Duodenal mucosa (tissue), 2 donors: ENCODE results near the gene WDFY4.

Source experiments
- H3K27ac ChIP-seq: one replicate; pipeline ENCODE4 v1.7.0; 2013; ENCODE audit warnings: low read depth, low read length
- H3K27me3 ChIP-seq, 2 donors: one replicate each; pipeline ENCODE4 v1.7.0; 2013; ENCODE audit warnings: low read length in 2 of 2, control low read depth in 1 of 2; ENCODE audit not compliant: insufficient read depth in 2 of 2, control insufficient read depth in 1 of 2
- H3K36me3 ChIP-seq, 2 donors: one replicate each; pipeline ENCODE4 v1.7.0; 2013; ENCODE audit warnings: low read length in 2 of 2, control low read depth in 1 of 2; ENCODE audit not compliant: insufficient read depth in 2 of 2, control insufficient read depth in 1 of 2
- H3K4me1 ChIP-seq, 2 donors: one replicate each; pipeline ENCODE4 v1.7.0; 2013; ENCODE audit warnings: low read length in 2 of 2, control low read depth in 1 of 2; ENCODE audit not compliant: insufficient read depth in 2 of 2, control insufficient read depth in 1 of 2
- H3K4me3 ChIP-seq, 2 donors: one replicate each; pipeline ENCODE4 v1.7.0; 2013; ENCODE audit warnings: low read length in 2 of 2, low read depth in 1 of 2
- H3K9ac ChIP-seq, 2 donors: one replicate each; pipeline ENCODE4 v1.7.0; 2013; ENCODE audit warnings: low read length in 2 of 2, low read depth in 1 of 2
- H3K9me3 ChIP-seq, 2 donors: one replicate each; pipeline ENCODE4 v1.7.0; 2013; ENCODE audit warnings: low read length in 2 of 2, control low read depth in 1 of 2; ENCODE audit not compliant: control insufficient read depth in 1 of 2

Gene WDFY4

DNA sequence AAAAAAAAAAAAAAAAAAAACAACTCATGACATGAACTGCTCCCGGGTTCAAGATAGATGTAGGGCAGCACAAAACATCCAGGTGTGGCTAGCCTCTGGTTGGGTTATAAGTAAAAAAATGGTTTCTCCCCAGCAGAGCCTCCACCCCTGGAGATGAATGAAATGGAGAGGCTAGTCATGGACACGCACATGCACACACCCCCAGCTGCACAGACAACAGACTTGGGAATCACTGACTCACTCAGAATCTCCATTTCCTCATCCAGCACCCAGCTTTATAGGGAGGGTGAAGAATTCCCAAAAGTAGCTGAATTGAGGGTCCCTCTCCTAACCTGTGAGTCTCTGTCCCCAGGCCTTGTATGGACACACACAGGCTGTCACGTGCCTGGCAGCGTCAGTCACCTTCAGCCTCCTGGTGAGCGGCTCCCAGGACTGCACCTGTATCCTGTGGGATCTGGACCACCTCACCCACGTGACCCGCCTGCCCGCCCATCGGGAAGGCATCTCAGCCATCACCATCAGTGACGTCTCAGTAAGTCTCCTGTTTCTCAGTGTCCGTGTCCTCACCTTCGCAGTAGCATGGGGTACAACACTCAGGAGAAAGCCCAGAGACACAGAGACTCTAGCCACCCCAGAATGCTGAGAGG lies 290.0 kb downstream of the WDFY4 start:
- H3K4me1 ChIP-seq: no peaks in the 10 kb centered on the region
- H3K27ac ChIP-seq: no peak overlapping the region
- no peaks in the 10 kb centered on the region for H3K36me3 ChIP-seq
- H3K9me3 ChIP-seq: no peaks in the 10 kb centered on the region
- H3K9ac ChIP-seq: no peak overlapping the region
- no peak overlapping the region for H3K4me3 ChIP-seq
- H3K27me3 ChIP-seq: no peaks in the 10 kb centered on the region

DNA sequence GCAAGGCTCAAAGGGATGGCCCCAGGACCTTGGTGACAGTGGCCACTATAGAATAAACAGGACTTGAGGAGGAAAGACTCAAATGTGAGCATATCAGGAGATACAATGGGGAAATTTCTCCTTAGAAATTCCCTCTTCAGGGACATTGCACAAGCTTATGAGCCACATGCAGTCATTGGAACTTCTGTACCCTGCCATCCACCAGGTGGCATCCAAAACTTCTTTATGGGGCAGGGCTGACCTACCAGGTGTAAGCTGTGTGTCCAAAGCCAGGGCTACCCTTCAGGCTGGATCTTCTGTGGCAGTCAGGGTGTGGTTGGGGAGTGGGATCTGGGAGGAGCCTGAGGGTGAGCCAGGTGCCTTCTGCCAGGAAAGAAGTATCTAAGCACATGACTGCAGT lies 291.5 kb downstream of the WDFY4 start:
- H3K9ac ChIP-seq: no peak overlapping the region
- no peak overlapping the region for H3K4me3 ChIP-seq
- no peaks in the 10 kb centered on the region for H3K27me3 ChIP-seq
- H3K9me3 ChIP-seq: no peaks in the 10 kb centered on the region
- H3K36me3 ChIP-seq: no peaks in the 10 kb centered on the region
- no peaks in the 10 kb centered on the region for H3K4me1 ChIP-seq
- H3K27ac ChIP-seq: no peak overlapping the region

DNA sequence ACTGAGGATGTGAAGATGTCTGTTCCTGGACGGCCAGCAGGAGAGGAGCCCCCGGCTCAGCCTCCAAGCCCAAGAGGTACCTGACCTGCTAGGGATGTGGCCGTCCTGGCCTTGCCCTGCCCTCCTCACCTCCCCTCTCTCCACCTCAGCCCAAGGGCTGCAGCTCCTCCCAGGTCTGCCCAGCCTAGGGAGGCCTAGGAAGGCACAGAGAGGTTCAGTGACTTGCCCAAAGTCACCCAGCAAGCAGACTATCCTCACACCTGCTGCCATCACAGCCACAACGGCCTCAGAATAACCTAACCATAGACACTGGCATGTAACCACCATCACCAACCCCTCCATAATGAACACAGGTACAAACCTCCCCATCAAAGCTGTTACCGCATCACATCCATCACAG lies 293.6 kb downstream of the WDFY4 start:
- Histone ChIP-seq H3K4me3 (no peak overlapping the region), H3K9me3 (no peaks in the 10 kb centered on the region), H3K4me1 (no peaks in the 10 kb centered on the region), H3K36me3 (no peaks in the 10 kb centered on the region), H3K27ac (no peak overlapping the region), H3K9ac (no peak overlapping the region), H3K27me3 (no peaks in the 10 kb centered on the region)

DNA sequence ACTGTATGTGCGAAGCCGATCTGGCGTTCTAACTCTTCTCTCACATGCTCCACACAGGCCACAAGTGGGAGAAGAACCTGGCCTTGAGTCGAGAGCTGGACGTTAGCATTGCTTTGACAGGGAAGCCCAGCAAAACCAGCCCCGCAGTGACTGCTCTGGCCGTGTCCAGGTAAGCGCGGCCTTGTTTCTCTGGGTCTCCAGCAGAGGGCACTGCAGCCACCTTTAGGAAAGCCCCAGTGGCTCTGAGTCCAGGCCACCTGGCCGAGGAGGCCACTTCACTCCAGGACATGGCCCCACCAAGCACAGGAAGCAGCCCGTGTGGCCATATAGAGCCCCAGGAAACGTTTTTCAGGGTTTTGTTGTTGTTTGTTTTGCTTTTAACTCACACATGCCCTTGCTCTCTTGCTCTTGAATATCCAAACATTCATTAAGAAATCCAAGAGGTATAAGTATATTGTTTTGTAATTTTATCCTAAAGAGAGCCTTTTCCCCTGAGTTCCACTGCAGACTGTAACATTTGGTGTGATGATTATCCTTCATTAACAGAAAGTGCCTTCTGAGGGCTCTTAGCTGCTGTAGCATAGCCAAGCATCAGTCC lies 296.7 kb downstream of the WDFY4 start:
- Histone ChIP-seq H3K4me3 (no peak overlapping the region), H3K27me3 (no peaks in the 10 kb centered on the region), H3K4me1 (no peaks in the 10 kb centered on the region), H3K9me3 (no peaks in the 10 kb centered on the region), H3K9ac (no peak overlapping the region), H3K27ac (no peak overlapping the region), H3K36me3 (no peaks in the 10 kb centered on the region)

DNA sequence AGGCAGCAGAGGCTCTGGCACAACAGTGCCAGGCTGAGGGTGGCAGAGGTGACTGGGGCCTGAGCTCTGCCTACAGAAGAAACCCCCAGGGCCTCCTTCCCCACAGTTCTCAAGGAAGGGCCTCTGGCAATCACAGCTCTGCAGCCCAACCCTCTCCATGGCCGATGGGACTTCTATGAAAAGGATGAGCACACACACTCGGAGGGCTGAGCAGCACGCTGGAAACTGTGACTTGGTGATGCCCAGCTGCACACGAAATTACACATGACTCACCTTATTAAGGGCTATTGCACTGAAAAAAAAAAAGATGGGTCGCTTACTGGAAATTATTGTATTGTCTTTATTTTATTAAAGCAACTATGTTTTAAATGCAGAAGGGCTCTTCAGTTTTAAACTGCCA lies 297.9 kb downstream of the WDFY4 start:
- H3K27me3 ChIP-seq: no peaks in the 10 kb centered on the region
- H3K27ac ChIP-seq: no peak overlapping the region
- no peaks in the 10 kb centered on the region for H3K4me1 ChIP-seq
- no peaks in the 10 kb centered on the region for H3K36me3 ChIP-seq
- H3K4me3 ChIP-seq: no peak overlapping the region
- no peaks in the 10 kb centered on the region for H3K9me3 ChIP-seq
- H3K9ac ChIP-seq: no peak overlapping the region

DNA sequence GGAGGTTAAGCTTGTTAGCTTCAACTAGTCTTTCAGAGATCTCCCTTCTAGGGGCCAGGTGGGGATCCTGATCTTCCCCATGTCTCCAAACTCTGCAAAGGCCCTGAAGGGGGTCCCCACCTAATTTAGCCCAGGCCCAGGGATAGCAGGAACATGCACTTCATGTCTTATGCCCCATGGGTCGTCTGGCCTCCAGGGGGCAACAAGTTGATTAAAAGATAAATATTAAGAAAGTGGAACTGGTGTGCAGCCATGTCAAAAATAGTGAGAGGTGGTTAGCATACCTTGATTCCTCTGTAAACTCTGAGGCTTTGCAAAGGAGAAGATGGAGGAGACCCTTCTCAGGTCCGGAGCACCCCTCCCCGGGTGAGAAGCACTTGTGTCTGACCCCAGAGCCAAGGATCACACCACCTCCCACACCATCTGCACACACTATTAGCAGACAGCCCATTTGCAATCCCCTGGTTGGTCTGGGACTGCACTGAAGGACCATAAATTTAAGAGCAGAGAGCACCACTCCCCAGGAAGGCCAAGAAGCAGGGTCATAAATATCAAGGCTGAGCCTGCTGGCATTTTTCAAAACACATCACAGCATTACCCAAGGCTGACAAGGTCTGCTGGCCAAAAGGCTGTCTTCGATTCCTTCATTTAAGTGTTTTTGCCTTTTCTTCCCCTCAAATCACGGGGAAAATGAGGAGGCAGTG lies 299.1 kb downstream of the WDFY4 start:
- no peaks in the 10 kb centered on the region for H3K36me3 ChIP-seq
- H3K9ac ChIP-seq: no peak overlapping the region
- H3K27me3 ChIP-seq: no peaks in the 10 kb centered on the region
- no peak overlapping the region for H3K27ac ChIP-seq
- no peak overlapping the region for H3K4me3 ChIP-seq
- H3K9me3 ChIP-seq: no peaks in the 10 kb centered on the region
- no peaks in the 10 kb centered on the region for H3K4me1 ChIP-seq

DNA sequence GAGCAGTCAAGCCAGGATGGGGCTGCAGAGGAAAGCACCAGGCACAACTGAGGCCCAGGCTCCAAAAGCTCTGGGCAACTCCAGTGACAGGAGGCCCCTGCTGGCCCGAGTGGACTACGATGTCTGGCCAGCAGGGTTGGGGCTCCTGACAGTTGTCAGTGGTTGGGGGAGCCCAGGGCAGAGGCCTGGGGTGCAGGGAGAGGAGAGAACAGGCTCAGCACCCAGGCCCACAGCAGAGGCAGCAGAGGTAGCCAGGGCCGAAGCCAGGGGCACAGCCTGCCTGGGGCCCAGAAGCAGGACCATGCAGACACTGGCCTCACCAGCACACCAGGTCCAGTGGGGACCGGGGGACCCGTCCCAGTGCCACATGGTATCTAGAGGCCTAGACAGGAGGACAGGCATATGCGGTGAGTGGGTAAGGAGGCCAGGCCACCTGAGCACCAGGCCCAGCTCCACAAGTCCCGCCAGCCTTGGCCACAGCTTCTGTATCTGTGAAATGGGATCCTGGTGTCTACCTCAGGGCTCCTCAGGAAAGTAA lies 301.0 kb downstream of the WDFY4 start:
- no peak overlapping the region for H3K4me3 ChIP-seq
- H3K9ac ChIP-seq: no peak overlapping the region
- H3K36me3 ChIP-seq: no peaks in the 10 kb centered on the region
- H3K27me3 ChIP-seq: no peaks in the 10 kb centered on the region
- H3K4me1 ChIP-seq: no peaks in the 10 kb centered on the region
- H3K9me3 ChIP-seq: no peaks in the 10 kb centered on the region
- no peak overlapping the region for H3K27ac ChIP-seq

DNA sequence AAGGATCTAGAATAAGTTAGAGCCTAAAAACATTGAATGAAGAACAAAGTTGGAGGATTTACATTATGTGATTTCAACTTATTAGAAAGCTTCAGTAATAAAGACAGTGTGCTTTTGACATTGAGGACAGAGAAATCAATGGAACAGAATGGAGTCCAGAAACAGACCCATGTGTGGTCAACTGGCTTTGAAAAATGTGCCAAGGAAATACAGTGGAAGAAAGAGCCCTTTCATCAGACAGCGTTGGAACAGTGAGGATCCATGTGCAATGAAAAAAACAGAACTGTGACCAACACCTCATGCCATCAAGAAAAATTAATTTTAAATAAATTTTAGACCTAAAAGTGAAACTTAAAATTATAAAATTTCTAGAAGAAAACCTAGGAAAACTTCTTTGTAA lies 305.6 kb downstream of the WDFY4 start:
- no peak overlapping the region for H3K9ac ChIP-seq
- H3K36me3 ChIP-seq: no peaks in the 10 kb centered on the region
- no peaks in the 10 kb centered on the region for H3K4me1 ChIP-seq
- H3K27ac ChIP-seq: no peak overlapping the region
- H3K9me3 ChIP-seq: no peaks in the 10 kb centered on the region
- H3K27me3 ChIP-seq: no peaks in the 10 kb centered on the region
- no peak overlapping the region for H3K4me3 ChIP-seq

DNA sequence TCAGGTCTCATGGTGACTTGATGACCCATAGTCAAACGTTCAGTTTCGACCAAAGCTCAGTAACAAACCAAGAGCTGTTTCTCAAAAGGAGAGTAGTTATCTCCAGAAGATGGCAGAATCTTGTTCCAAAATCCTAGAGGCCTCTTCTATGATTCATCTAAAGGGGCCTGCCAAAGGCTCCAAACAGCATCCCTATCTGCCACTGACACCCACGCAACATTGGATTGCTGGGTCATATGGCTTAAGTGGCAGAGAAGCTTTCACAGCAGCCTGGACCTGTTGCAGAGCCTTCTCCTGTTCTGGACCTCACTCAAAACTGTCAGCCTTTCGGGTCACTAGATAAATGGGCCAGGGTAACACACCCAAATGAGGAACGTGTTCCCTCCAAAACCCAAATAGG lies 309.0 kb downstream of the WDFY4 start:
- Histone ChIP-seq H3K9me3 (no peaks in the 10 kb centered on the region), H3K27ac (no peak overlapping the region), H3K4me1 (peaks cover 1 to 2% of the 10 kb centered on the region in 2 donors), H3K27me3 (no peaks in the 10 kb centered on the region), H3K9ac (no peak overlapping the region), H3K36me3 (no peaks in the 10 kb centered on the region), H3K4me3 (no peak overlapping the region)

DNA sequence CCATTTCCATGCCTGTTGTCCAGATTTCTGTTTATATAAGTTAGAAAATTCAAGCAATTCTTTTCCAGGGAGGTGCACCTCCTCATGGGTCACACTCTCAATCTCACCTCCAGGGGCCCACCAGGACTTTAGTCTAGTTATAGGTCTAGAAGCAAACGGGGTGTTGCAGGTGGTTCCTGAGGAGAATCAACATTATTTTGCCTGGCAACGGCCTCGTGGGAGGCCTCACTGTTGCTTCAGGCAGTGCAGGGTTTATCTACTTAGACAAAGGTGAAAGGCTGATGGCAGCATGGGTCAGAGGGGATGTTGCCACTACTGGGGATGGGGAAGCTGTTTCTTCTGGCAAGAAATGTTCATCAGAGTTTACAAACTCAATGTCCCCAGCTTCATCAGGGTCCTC lies 311.7 kb downstream of the WDFY4 start:
- Histone ChIP-seq H3K36me3 (no peaks in the 10 kb centered on the region), H3K27me3 (no peaks in the 10 kb centered on the region), H3K9ac (no peak overlapping the region), H3K9me3 (no peaks in the 10 kb centered on the region), H3K4me1 (peaks cover 20 to 27% of the 10 kb centered on the region in 2 donors), H3K27ac (no peak overlapping the region), H3K4me3 (no peak overlapping the region)
